Fibroblast of lung (primary cell): ENCODE results near the gene SRC. TPM values are rescaled to one million over a fixed set of nuclear protein-coding genes. Genes with fewer than 3 reads are reported as not detected.

Experiments
- DNase-seq, 2 donors: peaks; one replicate each; pipeline versions ENCODE4 v3.0.0 to v3.0.0-alpha.2; 2010; ENCODE audit warnings: low read depth in 2 of 2
- H2AFZ ChIP-seq: 2 replicates; pipeline ENCODE4 v1.5.1; 2012; ENCODE audit warnings: low read length, control low read depth, inconsistent platforms
- H3K27ac ChIP-seq: 2 replicates; pipeline ENCODE4 v1.5.1; 2011; ENCODE audit warnings: low read length, control low read depth; ENCODE audit not compliant: insufficient read depth
- H3K27me3 ChIP-seq: 2 replicates; pipeline ENCODE4 v1.5.1; 2011; ENCODE audit warnings: mild to moderate bottlenecking, low read length; ENCODE audit not compliant: control insufficient read depth, insufficient read depth
- H3K36me3 ChIP-seq: 2 replicates; pipeline ENCODE4 v1.5.1; 2011; ENCODE audit warnings: low read length; ENCODE audit not compliant: control insufficient read depth, insufficient read depth
- H3K4me1 ChIP-seq: 2 replicates; pipeline ENCODE4 v1.5.1; 2011; ENCODE audit warnings: low read length; ENCODE audit not compliant: control insufficient read depth, insufficient read depth; ENCODE audit errors: extremely low read depth
- H3K4me2 ChIP-seq: 2 replicates; pipeline ENCODE4 v1.5.1; 2011; ENCODE audit warnings: low read length, control low read depth; ENCODE audit not compliant: insufficient read depth; ENCODE audit errors: extremely low read depth
- H3K4me3 ChIP-seq, 4 experiments: fragments of 200-600 bp in 1 of 4; sonication (generic) in 1 of 4; replicated peaks in 1 of 4; 2 replicates each; pipeline ENCODE4 v1.5.1; 2011 to 2016; ENCODE audit warnings: low read length in 4 of 4, low read depth in 3 of 4, mild to moderate bottlenecking in 3 of 4, control low read depth in 2 of 4, inconsistent platforms in 1 of 4, mixed read lengths in 1 of 4; ENCODE audit not compliant: insufficient read depth in 1 of 4; ENCODE audit errors: control extremely low read depth in 1 of 4
- H3K79me2 ChIP-seq: 2 replicates; pipeline ENCODE4 v1.5.1; 2012; ENCODE audit warnings: mild to moderate bottlenecking, low read length, inconsistent platforms; ENCODE audit not compliant: control insufficient read depth, insufficient read depth
- H3K9ac ChIP-seq: 2 replicates; pipeline ENCODE4 v1.5.1; 2011; ENCODE audit warnings: mild to moderate bottlenecking, low read length, control low read depth; ENCODE audit not compliant: insufficient read depth
- H3K9me3 ChIP-seq: 2 replicates; pipeline ENCODE4 v1.5.1; 2012; ENCODE audit warnings: low read depth, low read length; ENCODE audit not compliant: control insufficient read depth, insufficient read depth
- H4K20me1 ChIP-seq: 2 replicates; pipeline ENCODE4 v1.5.1; 2011; ENCODE audit warnings: low read length; ENCODE audit not compliant: control insufficient read depth, insufficient read depth; ENCODE audit errors: extremely low read depth
- EZH2 ChIP-seq: IDR thresholded peaks from 2 replicates; pipeline ENCODE4 v1.5.1; 2012; ENCODE audit warnings: low read length, control low read depth, mild to moderate bottlenecking; ENCODE audit errors: missing control alignments
- polyA plus RNA-seq, 2 donors: library from polyadenylated mRNA; depleted of rRNA in 1 of 2; stranded (reverse) in 1 of 2; unstranded in 1 of 2; fragments of >200 nt; gene quantifications; 2 replicates each; pipeline ENCODE4 v1.2.1, GENCODE V29; 2011 to 2012; ENCODE audit warnings: missing spikeins in 1 of 2
- total RNA-seq: library from RNA; depleted of rRNA; stranded (reverse); fragments of >200 nt; gene quantifications from 2 replicates; pipeline ENCODE4 v1.2.1, GENCODE V29; 2014
- TF ChIP-seq, protein P1 (sequence below), 2 donors: IDR thresholded peaks in 1 of 2; conservative IDR thresholded peaks in 1 of 2; 1 replicate in 1 of 2; 2 replicates in 1 of 2; pipeline ENCODE4 v1.5.1; 2011 to 2012; ENCODE audit warnings: low read length in 2 of 2, control low read depth in 1 of 2, inconsistent platforms in 1 of 2, low read depth in 1 of 2, mild to moderate bottlenecking in 1 of 2

Gene SRC
- total and polyA plus RNA-seq, 2 donors (not counting 1 experiment from before 2014, with no cell fraction given) = 17.8 to 20.3 TPM

- H3K79me2 ChIP-seq = no peaks in the 10 kb centered on the region
- H3K4me3 ChIP-seq = no peak overlapping the region
- H4K20me1 ChIP-seq = no peaks in the 10 kb centered on the region
- TF ChIP-seq EZH2 = no peak
- TF ChIP-seq, protein P1, sequence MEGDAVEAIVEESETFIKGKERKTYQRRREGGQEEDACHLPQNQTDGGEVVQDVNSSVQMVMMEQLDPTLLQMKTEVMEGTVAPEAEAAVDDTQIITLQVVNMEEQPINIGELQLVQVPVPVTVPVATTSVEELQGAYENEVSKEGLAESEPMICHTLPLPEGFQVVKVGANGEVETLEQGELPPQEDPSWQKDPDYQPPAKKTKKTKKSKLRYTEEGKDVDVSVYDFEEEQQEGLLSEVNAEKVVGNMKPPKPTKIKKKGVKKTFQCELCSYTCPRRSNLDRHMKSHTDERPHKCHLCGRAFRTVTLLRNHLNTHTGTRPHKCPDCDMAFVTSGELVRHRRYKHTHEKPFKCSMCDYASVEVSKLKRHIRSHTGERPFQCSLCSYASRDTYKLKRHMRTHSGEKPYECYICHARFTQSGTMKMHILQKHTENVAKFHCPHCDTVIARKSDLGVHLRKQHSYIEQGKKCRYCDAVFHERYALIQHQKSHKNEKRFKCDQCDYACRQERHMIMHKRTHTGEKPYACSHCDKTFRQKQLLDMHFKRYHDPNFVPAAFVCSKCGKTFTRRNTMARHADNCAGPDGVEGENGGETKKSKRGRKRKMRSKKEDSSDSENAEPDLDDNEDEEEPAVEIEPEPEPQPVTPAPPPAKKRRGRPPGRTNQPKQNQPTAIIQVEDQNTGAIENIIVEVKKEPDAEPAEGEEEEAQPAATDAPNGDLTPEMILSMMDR (conservative IDR thresholded peaks at IDR 0.05 in 1 of 2, IDR thresholded peaks at IDR 0.05 in 1 of 2; ENCODE audit: low read depth in 1 of 2, low read length in 2 of 2) = no peak
- no peak overlapping the region for H3K4me2 ChIP-seq
- no peaks in the 10 kb centered on the region for H3K4me1 ChIP-seq
- H3K36me3 ChIP-seq = peaks cover 14% of the 10 kb centered on the region
- H2AFZ ChIP-seq = no peak overlapping the region
- no peak for DNase-seq
- no peak overlapping the region for H3K9ac ChIP-seq
- no peaks in the 10 kb centered on the region for H3K9me3 ChIP-seq
- no peaks in the 10 kb centered on the region for H3K27me3 ChIP-seq
- H3K27ac ChIP-seq = no peak overlapping the region
Measured at GRCh38 chr20:37398750-37399621, 53.0 kb downstream of the SRC start.

GRCh38 chr20:37401282-37401929, 55.5 kb downstream of the SRC start:
- H3K9me3 ChIP-seq = no peaks in the 10 kb centered on the region
- DNase-seq = no peak
- H2AFZ ChIP-seq = no peak overlapping the region
- no peaks in the 10 kb centered on the region for H3K79me2 ChIP-seq
- TF ChIP-seq EZH2 = no peak
- TF ChIP-seq, protein P1 (conservative IDR thresholded peaks at IDR 0.05 in 1 of 2, IDR thresholded peaks at IDR 0.05 in 1 of 2; ENCODE audit: low read depth in 1 of 2, low read length in 2 of 2) = no peak
- no peaks in the 10 kb centered on the region for H3K27me3 ChIP-seq
- H3K27ac ChIP-seq = no peak overlapping the region
- peaks cover 14% of the 10 kb centered on the region for H3K36me3 ChIP-seq
- no peaks in the 10 kb centered on the region for H4K20me1 ChIP-seq
- no peak overlapping the region for H3K4me3 ChIP-seq
- no peak overlapping the region for H3K4me2 ChIP-seq
- H3K9ac ChIP-seq = no peak overlapping the region
- no peaks in the 10 kb centered on the region for H3K4me1 ChIP-seq

DNA sequence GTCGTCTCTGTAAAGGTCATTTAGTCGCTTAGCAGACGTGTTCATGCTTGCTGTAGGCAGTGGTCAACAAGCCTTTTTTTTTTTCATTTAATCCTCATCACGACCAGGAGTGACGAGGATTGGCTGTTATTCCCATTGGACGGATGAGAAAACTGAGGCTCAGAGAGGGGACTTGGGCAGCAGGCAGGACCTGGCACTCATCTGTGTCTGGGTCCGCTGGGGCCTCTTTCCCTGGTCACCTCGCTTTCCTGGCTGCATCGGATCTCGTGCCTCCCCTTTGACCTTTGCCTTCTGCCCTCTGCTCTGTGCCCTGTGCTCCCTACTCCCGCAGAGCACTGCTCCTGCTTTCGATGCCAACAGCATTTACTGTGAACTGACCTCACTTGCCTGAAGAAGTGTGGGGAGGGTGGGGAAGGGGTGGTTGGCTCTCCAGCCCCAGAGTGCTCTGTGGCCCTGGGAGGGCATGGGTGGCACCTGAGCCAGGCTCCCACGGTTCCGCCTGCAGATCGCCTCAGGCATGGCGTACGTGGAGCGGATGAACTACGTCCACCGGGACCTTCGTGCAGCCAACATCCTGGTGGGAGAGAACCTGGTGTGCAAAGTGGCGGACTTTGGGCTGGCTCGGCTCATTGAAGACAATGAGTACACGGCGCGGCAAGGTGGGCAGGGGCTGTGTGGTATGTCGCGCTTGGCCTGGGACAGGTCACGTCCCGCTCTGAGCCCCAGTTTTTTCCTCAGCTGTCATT, 56.2 kb downstream of the SRC start:
- TF ChIP-seq, protein P1 (conservative IDR thresholded peaks at IDR 0.05 in 1 of 2, IDR thresholded peaks at IDR 0.05 in 1 of 2; ENCODE audit: low read depth in 1 of 2, low read length in 2 of 2) = no peak
- Histone ChIP-seq H3K9ac (no peak overlapping the region), H3K36me3 (peaks cover 14% of the 10 kb centered on the region), H3K4me2 (no peak overlapping the region), H3K9me3 (no peaks in the 10 kb centered on the region), H2AFZ (no peak overlapping the region), H3K4me3 (no peak overlapping the region), H4K20me1 (no peaks in the 10 kb centered on the region), H3K27me3 (no peaks in the 10 kb centered on the region), H3K4me1 (no peaks in the 10 kb centered on the region), H3K79me2 (no peaks in the 10 kb centered on the region), H3K27ac (no peak overlapping the region)
- no peak for DNase-seq
